Right lung (tissue), 5 donors: ENCODE measurements around the gene CLINT1. TPM values are rescaled to one million over a fixed set of nuclear protein-coding genes. Genes with fewer than 3 reads are reported as not detected.

Experiments
- DNase-seq, 2 donors: peaks; one replicate each; pipeline ENCODE4 v3.0.0-alpha.2; 2013
- polyA plus RNA-seq, 5 donors: library from polyadenylated mRNA; unstranded; fragments of 120-200 nt; gene quantifications; one replicate each; pipeline versions ENCODE4 v1.2.1 to v1.2.3, GENCODE V29; 2013; ENCODE audit warnings: inconsistent platforms in 1 of 5, low replicate concordance in 1 of 5; ENCODE audit not compliant: insufficient read length in 5 of 5, insufficient read depth in 1 of 5

The CLINT1 gene
- polyA plus RNA-seq, 5 donors = 84.7 to 118 (median 113) TPM

DNA sequence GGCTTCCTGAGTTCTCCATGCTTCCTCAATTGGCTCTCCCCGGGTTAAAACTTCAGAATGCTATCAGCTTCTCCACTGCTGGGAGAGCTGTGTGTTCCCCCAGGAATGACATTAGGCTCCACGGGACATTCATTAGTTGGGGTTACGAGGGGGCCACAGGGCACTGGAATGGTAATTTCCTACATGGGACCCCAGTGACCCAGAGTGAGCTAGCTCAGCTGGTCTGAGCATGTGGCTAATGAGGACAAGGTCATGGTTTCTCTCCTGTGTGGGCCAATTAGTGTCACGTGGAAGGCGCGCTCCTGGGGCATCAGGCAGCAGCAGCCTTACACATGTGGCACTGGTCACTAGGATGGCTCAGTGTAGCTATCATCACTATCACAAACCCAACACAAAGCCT is 94.4 kb downstream of the CLINT1 start:
- DNase-seq = no peak

DNA sequence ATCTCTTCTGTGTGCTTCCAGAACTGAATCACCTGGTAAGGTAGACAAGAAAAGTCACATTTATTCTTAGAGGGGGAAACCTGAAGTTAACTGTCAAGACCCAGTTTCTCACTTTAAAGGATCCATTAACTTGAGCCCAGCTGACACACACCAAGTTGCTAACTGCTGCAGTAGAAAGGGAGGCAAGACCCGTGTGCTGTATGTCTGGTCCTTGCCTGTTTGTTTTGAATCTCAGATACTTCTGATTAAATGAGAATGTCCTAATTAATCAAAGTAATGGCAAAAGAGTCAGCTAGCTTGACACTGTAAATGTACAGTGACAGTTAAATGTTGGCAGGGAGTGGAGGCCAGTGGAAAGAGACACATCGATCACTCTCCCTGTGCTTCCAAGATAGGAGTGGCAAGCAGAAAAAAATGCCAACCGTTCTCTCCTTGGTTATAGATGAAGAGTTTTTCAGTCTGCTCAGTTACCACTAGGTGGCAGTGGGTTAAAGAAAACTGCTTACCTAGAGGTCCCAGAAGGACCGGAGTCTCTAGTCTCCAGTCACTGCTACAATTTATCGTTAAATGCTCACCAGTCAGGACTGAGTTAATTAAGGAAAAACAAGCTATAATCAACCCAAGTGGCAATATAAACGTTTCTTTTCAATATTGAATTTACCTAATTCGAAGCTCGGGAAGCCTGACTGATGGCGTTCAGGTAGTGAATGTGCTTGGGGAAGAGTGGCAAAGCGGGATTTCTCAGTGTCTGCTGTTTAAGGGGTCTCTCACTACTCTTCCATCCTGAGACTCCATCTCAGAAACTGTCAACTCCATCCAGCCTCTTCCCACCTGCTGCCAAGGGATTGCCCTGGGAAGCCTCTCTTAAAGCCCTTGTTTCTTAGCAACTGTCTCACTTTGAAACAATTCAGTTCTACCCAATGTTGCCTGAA is 97.0 kb downstream of the CLINT1 start:
- DNase-seq = peak; percentile 19 to 26

DNA sequence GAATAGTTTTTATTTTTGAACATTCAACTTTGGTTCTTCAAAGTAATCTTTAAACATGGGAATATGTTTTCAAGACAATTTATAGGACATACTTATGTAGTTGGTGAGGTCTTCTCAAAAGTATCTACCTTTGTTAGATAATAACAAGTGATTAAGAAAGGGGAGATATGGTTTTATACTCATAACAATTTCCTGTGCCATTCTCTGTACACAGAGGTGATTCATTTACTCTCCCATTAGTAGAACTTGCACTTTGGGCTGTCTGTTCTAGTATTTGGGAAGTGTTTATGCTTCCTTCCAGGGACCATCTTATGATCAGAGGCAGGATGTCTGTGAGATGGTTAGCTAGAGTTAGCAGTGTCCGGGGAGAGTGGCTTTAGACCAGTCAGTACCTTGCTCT is 100.2 kb downstream of the CLINT1 start:
- DNase-seq = no peak

DNA sequence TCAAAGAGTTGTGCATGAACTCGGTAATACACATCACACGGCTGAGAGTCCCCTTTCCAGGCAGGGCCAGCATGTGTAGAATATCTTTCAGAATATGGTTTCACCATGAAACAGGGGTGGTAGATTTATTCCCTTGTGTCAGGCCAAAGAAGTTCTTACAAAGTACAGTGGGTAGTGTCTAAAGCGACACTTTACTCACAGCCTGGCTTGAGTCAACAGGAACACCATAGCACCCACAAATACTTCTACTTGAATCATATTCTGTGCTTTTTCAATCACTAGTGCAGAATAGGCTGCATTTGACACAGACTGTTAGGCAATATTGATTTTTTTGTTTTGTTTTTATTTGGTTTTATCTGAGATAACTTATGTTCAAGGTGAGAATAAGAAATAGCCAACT is 102.8 kb downstream of the CLINT1 start:
- no peak for DNase-seq

DNA sequence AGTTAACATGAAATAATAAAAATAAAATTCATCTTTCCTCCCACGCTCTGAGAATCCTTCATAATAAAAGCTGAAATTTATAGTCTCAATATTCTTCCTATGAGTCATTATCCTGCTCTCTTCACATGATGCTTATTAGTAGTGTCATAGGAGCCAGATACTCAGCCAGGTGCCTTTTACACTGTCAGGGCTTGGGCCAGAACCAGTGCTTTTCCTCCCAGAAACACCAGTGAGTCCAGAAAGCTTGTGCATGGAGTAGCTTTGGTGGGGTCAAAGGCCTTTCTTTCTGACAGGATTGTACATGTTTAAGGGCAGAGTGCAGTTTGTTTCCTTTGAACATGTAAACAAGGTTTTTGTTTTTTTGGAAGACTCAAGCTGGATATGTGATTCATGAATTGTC is 108.6 kb downstream of the CLINT1 start:
- no peak for DNase-seq

DNA sequence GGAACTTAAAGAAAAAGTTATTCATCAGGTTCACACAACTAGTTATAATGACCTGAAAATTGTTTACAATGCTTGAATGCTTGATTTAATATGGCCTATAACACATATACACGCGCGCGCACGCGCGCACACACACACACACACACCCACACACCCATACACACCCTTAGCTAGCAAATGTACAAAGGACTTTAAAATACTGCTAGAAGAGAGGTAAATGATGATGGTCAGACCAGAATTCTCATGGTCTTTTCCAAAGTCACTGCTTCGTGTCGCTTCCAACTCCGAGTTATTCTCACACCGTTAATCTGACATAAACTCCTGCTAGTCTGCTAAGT is 109.5 kb downstream of the CLINT1 start:
- no peak for DNase-seq

DNA sequence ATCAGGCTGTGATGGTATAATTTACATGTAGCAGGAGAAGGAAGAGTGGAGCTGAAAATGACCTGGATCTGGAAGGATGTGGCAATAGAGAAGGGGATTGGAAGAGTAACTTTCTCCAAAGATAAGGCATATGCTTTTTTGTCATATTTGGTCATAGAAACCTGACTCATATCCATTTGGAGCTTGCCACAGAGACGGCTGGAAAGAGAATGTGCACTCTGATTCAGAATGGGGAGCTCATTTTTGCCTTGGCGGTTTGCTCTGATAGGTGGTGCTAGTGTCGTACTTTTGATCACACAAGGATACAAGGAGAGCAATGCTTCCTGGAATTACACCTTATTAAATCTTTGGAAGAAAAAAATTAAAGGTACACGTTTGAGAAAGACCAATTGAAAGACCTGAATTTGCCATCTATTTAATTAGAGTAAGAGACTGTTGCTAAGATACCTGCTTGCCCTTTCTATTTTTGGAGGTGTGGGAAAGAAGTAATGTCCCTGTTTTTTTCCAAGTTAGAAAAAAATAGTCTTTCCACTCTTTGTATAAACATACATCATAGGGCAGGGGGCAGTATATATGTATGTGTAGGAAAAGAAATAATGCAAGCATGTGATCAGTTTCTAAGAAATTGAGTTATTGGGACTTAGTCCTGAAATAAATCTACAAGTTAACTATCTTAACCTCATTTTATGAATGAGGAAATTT is 110.0 kb downstream of the CLINT1 start:
- no peak for DNase-seq

DNA sequence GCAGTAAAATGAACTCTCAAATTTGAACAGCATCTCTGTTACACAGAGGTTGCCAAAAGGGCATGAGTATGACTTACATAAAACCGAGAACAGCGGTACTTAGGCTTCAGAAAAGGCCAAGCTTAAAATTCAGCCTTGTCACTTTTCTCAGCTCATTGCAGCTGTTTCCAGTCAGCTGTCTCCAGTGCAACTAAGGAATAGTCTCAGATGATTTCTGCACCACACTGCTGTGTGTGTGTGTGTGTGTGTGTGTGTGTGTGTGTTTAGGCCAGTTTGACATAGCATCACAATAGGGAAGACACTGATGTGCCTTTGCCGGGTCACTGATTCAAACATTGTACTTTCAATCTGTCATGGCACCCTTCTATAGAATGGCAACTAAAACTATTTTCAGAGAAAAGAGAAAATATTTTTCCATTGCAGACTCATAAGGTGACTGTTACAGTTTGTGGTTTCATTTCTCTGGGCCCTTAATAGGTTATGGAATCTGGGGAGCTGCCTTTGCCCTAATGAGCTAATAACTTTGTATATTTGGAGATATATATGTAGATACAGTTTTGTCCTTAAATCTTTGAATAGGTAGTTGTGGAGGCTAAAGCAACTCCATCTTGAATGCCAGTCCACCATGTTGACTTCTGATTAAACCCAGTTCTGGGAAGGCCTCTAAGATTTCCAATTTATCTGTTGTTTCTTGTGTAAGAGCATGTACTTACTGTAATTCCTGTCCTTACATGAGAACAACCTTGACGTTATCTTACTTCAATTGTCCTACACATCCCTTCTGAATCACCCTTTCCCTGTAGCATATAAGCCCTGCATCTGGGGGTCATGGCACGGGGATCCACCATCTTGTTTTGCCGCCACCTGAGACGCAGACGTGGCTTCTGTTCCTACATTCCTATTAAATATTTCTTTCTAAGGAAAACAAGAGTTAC is 110.9 kb downstream of the CLINT1 start:
- DNase-seq = no peak

DNA sequence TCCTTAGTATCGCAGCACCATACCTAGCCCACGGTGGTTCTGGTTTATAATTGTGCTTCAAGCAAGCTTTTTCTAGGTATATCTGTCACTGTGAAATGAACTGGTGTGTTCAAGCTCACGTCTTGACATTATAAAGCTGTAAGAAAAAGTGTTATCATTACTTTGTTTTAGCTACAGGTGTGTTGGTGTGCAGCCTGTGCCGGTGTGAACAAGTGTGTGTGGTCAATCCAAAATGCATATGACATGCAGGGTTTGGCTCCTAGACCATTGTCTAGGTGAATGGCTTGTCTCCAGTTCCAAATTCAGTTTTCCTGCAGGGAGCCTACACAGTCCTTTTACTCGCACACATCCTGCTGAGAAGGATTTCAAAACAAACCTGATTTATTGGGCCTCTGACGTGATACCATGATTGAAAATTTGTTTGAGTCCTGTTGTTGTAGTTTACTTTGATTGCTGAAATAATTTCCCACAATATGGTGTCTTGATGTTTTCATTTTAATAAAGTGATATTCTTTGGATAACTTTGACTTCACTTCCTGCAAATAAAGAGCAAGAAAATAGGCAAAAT is 111.7 kb downstream of the CLINT1 start:
- DNase-seq = no peak

DNA sequence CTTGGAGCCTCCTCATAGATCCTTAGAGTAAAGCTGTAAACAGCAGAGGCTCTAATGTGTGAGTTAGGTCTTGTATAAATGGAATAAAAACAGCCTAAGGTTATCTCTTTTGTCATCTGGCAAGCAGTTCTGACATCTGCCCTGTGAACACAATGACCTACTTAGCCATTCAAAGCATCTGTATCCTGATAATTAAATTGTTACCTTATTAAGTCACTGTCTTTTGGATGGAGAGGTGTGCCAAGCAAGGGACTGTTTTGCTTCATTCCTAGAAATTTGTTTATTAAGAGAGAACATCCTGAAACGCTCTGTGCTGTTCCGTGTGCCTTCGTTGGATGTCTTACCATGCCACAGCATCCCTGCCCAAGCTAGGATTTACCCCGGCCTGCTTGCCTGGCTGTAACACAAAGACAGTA is 113.9 kb downstream of the CLINT1 start:
- DNase-seq = no peak

DNA sequence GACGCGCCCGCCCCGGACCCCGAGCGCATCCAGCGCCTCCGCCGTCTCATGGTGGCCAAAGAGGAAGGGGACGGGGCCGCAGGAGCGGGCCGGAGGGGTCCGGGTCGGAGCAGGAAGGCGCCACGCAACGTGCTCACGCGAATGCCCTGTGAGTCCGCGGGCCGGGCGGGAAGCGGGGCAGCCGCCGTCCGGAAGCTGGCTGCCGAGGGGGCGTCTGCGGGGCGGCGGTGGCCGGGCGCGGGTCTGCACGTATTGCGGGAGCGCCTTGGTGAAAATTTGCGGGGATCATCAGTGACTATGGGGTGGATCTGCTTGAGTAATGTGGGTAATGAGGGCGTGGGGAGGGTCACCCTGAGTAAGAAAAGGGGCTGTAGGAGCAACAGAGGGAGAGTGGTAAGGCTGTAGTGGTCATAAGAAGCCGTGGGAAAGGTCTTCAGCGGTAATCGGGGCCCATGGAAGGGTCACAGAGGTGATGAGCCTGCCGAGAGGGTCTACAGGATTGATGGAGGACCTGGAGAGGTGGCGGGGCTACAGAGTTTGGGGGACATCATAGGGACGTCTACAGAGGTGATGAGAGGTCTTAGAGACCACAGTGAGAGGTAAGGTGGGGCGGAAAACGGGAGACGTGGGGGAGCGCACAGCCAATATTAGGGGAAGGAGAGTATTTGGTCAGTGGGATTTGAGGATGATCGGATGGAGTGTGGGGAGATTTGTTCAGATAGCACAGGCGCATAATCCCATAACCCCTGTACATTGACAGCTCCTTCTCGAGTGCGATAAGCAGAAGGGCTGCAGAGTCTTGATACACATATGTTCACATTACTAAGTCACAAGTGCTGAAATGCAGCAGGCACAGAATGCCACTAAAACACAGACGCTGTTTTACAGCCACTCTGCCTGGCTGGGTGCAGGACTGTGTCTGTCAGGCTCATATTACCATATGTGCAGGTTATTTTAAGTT is 114.6 kb downstream of the CLINT1 start:
- peak; percentile 4 to 9 for DNase-seq

DNA sequence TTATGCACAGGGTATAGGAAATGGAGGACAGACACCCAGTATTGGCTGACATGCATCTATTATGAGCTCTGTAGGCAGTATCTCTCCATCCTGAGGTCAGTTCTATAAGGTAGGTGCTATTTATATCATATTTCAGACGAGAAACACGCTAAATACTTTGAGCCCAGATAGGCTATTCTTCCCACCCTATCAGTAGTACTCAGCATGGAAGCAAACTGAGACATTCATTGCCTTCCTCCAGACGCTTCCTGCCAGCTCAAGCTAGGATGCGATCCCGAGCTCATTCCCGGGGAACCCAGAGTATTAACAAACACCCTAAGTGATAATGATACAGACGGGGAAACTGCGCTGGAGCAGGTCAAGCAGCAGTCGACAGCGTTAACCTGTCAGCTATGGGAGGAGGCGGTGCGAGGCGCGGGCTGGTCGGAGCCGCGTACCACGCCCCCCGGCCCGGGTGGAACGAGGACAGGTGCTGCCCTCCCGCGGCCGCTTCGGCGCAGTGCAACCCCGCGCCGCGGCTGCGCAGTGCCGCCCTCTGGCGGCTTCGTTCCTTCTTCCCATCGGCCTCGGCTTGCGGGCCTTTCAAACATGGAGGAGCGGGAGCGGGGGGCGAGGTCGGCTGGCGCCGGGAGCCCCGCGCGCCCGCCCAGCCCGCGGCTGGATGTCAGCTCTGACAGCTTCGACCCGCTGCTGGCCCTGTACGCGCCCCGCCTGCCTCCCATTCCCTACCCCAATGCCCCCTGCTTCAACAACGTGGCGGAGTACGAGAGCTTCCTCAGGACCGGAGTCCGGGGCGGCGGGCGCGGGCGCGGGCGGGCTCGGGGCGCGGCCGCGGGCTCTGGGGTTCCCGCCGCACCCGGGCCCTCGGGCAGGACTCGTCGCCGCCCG is 115.5 kb downstream of the CLINT1 start, which contains the start of gene LSM11:
Gene LSM11 (plus strand): TSS at position 550 of the 888 bp plus-strand sequence. CDS start 39 bp downstream, at position 589.
- peak; percentile 90 to 92 for DNase-seq

DNA sequence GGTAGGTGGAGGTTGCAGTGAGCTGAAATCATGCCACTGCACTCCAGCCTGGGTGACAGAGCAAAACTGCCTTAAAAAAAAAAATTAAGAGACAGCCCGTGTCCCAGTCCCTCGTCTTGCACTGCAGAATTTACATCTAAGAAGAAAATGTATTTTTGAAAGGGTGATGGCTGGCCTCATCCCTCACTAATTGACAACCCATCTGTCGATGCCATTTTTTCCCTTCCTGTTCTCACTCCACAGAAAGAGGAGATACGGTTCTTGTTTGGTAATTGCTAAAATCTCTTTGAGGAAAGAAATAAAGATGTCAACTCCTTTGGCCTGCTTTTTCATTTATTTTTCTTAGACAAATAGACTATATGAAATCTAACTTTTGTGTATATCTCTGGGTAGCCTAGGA is 117.8 kb downstream of the CLINT1 start:
- no peak for DNase-seq

DNA sequence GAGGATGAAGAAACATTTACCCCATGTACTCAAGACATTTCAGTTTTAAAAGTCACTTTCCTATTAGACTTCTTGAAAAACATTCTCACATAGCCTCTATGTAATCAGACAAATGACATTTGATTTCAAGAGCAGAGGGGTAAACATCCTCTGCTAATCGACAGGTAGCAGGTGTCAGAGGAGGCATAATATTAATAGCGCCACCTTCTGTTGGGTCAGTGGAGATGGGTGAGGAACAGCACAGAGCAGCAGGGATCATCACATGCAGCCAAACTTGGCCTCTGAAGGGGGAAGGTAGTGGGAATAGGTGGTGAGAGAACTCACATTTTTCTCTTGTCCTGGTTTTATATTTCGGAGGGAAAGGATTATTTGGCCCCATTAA is 118.7 kb downstream of the CLINT1 start:
- no peak for DNase-seq

DNA sequence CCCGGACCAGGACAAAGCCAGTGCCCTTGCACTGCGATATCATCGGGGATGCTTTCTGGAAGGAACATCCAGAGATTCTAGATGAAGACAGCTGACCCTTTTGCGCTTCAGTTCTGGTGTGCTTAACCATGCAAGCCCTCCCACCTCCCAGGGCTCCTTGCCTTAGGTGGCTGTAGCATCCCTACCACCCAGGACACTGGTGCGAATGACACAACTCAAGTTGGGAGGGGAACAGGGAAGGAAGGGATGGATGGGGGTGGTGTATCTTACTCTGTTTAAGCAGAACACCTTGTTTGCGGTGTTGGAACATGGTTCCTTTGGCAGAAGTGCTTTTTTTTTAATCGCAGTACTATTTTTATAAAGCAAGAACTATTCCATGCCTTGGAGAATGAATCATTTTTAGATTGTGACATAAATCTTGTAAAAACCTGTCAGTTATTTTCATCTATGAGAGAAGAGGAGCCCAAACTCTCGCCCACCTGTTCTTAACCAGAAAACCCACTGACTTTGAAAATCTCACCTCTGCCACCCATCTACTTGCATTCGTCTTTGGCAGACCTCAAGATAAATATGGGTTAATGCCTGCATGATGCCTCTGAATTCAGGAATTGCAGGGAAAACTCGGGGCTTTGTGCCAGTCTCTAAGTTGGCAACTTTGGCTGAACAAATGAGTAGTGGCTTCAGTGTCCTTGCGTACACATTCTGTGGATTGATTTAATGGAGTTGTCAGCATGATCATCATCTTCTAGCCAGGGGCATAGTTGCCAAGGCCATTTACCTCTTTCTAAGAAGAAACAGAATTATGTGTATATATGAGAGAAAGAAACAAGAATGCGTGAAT is 119.3 kb downstream of the CLINT1 start:
- DNase-seq = no peak

DNA sequence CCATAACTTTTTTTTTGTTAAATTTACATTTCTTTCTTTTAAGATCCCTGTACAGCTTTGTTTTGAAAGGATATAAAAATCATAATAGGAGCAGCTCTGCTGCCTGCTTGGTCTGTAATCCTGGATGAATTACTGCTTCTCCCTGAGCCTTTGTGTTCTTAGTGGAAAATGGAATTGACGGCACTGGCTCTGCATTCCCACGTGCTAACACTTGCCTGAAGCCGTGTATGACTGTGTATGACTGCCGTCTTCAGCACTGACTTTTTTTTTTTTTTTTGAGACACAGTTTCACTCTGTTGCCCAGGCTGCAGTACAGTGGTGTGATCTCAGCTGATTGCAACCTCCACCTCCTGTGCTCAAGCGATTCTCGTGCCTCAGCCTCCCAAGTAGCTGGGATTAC is 123.0 kb downstream of the CLINT1 start:
- DNase-seq = no peak
